HG02610 (cell line): ENCODE data around the gene RHBDF2.
A peak's percentile ranks its signal among the peaks of the same experiment; 100 is the strongest.
"Not testable (repeated sequence)": the region's sequence is repeated elsewhere in the genome, so short reads cannot be mapped to it uniquely, and the experiment has no call there.

Source experiments
- ATAC-seq: cut with Tn5 transposase; IDR thresholded peaks from one replicate; pipeline ENCODE4 v1.9.1; 2021; ENCODE audit warnings: mild to moderate bottlenecking, moderate library complexity; ENCODE audit not compliant: unreplicated experiment

RHBDF2 gene

DNA sequence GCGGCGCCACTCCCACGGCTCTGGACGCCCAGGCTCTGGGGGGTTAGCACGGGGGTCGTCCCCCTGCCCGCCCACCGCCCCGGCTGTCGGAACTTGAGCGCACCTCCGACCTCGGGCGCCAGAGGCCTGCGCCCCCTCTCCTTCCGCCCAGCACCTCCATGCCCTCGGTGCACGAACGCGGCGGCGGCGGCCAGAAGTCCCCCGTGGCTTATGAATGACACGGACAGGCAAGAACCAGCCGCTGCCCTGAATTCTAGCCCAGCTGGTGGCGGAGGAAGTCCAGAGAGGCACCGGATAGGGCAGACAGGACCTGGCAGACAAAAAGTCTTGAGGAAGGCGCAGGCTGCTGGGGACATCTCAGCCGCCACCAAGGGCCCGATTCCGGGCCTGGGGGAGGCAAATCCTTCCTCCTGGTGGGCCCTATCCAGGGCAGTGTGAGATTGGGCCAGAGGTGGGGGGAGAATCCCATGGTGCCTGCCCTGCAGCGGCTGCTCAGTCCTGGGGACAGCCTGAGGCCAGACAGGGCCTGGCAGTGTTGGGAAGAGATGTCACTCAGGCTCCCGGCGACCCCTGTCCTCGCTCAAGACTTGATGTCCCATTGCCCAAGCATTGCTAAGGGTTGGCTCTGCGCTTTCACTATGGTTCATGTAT lies 37.2 kb upstream of the RHBDF2 start:
- no peak for ATAC-seq

DNA sequence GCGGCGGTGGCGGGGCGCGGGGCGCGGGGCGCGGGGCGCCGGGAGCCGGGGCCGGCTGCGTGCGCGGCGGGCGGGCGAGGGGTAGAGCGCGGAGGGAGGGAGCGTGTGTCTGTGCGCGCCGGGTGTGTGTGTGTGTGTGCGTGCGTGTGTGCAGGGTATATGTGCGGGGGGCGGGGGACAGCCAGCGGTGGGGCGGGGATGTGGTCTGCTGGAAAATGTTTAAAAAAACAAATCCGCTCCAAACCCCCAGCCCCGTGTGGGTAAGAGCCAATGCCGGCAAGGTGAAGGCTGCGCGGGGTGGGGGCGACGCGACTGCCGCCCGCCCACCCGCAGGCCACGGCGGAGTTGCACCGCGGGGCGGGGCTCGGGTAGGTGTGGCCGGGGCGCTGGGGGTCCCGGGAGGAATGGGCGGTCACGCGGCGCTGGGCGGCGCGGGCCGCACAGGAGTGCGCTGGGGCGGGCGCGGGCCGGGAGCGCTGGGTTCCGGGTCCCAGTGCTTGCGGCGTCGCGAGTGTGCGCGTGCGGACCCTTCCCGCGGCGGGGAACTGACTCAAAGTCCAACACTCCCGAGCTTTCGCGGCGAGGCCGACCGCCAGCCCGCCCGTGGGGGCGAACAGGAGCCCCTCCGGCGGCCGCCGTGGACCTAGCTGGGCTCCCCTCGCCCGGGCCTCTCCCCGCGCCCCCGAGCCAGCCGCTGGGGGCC lies 36.5 kb upstream of the RHBDF2 start, which contains the start of gene CYGB:
Gene CYGB, minus strand, starts transcription at position 132 of the 703 bp plus-strand sequence. CDS start 167 bp downstream, outside the sequence.
- no peak for ATAC-seq

DNA sequence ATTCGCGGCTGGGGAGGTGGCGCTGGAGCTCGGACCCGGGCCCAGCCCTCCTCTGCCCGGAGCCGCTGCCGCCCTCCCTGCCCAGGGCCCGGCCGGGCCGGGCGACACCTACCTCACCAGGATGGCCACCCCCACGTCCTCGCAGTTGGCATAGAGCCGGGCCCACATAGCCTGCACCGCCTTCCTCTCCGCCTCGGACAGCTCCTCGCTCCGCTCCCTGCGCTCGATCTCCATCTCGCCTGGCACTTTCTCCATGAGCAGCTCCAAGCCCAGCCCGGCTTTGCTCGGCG lies 36.0 kb upstream of the RHBDF2 start:
- ATAC-seq, result no peak

DNA sequence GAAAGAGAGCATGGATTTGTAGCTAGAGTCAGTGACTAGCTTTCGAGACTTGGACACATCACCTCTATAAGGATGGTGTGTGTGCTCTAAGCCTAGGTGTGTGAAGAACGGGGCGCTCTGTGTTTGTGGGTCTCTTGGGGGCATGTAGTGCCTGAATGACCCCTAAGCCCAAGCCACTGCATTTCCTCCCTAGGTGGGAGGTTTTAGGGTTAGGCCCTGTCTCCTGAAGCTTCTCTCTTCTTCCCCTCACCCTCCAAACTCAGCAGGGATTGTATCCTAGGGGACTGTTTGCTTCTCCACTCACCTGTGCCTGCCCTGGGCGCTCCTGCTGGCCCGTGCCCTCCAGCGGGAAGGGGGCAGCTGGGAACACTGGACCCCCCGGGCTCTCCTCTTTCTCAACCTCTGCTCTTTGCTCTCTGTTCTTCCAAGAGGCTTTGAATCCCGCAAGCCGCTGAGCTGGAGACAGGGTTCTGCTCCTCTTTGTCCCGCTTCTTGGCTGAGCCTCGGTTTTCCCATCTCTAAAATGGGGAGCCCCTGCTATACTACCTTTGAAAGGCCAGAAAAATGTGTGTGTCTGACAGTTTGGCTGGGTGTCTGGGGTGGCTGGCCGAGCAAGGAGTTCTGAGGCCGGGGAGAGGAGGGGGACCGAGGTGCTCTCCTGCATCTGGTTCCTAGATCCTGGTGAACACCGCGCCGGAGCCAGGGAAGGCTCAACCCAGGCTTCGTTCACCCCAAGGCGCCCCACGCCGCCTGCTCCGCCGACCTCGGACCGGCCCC lies 35.5 kb upstream of the RHBDF2 start:
- ATAC-seq, result no peak

DNA sequence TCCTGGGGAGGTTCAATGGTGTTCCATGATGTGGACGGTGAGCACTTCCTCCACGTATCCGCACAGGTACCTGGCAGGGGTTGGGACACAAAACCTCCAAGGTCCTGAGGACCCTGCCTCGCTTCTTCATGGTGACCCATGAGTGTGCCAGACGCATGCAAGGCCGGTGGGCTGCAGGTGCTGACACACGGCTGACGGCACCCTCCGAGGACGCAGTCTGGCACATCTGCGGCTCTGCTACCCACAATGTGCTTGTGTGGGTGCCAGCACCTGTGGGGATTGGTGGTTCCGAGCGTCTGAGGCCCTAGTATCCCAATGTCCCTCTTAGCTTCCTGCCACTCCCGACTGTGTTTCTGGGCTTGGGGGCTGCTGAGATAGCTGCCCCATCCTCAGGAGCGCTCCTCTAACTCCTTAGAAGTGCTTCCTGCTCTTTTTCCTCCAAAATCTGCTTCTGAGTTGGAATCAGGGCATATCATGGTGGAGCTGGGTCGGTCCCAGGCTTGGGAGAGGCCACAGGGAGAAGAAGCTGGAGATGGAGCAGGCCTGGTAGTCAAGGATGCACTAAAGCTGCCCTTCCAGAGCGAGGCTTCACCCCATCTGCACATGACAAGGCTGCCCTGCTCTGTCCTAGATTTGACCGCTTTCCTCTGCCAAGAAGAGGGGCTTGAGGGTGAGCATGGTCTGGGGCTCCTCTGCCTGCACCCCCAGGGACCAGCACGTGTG lies 34.7 kb upstream of the RHBDF2 start:
- no peak for ATAC-seq

DNA sequence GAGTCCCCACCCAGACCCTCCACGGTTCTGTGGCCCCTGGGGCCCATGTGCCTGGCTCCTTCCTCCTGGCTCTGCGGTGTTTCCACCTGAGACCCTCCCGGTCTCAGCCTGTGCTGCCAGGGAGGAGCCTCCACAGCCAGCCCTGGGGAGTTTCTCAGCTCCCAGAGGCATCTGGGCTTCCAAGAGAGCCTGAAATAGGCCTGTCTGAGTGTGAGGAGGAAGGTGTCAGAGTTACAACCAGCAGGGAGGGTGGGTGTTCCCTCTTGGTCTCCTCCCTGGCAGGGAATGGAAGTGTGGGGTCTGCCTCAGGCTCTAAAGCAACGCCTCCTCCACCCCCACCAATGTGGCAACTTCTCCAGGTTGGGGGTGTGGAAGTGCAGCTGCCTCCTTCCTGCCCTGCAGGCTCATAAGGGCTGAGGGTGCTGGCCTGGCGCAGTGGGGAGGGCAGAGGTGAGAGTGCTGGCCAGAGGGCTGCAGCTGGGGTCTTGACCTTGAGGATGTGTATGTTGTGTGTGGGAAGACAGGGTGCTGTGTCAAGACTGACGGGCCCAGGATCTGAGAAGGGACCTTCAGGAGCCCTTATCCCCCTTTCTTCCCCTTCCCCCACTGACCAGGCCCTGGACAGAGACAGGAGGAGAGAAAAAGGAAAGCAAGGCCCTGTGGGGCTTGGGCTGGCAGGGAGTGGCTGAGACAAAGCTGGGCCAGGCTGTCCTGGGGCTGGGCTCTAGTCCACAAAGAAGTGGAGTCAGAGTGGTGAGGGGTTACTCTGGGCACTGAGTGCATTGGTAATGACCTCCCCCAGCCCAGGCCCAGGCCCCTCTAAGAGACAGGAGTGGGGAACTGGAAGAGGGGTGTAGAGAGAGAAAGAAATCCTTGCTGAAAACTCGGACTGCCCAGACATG lies 33.9 kb upstream of the RHBDF2 start:
- no peak for ATAC-seq

DNA sequence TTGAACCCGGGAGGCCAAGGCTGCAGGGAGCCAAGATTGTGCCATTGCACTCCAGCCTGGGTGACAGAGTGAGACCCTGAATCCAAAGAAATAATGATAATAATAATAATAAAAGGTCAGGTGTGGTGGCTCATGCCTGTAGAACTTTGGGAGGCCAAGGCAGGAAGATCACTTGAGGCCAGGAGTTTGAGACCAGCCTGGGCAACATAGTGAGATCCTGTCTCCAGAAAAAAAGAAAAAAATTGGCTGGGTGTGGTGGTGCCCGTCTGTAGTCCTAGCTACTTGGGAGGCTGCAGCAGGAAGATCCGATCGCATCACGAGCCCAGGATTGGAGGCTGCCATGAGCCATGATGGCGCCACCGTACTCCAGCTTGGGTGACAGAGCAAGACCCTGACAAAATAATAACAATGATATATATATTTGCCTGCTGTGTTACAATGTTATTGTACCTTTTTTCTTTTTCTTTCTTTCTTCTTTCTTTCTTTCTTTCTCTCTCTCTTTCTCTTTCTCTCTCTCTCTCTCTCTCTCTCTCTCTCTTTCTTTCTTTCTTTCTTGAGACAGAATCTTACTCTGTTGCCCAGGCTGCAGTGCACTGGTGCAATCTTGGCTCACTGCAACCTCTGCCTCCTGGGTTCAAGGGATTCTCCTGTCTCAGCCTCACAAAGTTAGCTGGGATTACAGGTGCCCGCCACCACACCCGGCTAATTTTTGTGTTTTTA lies 32.6 kb upstream of the RHBDF2 start:
- not testable (repeated sequence) for ATAC-seq

DNA sequence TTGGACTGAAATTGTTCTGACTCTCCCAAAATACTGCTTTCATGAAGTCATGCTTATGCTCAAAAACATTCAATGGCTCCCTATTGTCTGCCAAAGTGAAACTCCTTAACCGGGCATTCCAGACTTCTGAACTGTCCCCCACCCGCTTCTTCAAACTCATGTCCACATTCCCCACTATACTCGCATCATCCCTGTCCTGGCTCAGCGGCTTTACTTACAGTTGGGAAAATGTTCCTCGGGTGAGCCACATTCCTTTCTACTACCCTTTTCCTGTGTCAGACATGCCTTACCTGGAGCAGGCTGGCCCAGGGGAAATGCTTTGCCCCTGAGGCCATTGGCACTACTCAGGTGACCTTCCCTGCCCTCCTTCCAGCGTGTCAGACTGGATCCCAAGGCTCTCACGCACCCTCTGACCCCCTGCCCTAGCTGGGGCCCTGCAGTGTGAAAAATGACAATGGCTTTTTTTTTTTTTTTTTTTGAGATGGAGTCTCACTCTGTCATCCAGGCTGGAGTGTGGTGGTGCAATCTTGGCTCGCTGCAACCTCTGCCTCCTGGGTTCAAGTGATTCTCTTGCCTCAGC lies 30.9 kb upstream of the RHBDF2 start:
- no peak for ATAC-seq

DNA sequence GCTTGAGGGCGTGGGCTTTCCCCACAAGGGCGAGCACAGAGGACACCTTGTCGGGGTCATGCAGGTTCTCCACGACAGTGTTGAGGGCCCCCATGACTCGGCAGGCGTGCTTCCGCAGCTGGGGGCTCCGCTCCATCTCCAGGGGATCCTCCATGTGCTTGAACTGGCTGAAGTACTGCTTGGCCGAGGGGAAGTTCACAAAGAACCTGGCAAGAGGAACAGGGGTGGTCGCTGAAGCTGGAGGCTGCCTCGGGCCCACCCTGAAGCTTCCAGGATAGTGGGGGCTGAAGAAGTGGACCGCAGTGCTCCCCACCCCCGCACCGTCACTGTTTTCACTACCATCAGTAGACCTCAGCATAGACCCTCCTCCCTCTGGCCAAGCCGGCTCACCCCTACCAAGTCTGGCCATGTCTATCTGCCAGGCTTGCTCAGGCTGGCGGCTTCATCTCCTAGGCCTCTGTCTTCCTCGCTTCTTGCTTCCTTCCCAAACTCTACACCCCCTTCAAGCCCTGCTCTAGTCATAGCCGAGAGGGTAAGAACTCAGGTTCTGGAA lies 30.3 kb upstream of the RHBDF2 start:
- ATAC-seq, result no peak

DNA sequence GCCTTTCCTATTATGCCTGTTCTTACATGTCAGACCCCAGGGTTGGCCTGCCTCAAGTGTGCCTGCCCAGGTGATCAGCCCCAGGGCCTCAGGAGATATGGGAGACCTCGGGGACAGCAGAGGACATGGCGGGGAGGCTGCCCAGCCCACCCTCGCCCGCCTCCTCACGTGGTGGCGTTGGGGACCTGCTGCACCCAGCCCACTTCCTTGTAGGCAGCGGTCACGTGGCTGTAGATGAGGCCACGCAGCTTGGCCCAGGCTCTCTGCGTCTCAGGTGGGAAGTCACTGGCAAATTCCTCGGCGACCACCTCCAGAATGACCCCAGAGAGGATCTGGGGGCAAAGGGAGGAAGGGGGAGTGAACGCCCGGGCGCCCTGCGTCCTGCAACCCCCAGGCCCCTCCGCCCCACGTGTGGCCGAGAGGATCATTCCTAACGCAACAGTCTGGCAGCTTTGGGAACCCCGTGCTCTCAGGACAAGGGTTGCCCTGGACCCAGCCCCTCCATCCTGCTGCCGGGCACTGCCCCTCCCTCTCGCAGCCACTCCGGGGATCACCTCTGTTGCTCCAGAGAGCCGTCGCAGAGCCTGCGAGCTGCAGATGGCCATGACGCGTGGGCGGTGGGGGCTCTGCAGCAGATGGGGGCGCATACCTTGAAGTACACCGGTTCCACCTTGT lies 29.7 kb upstream of the RHBDF2 start:
- no peak for ATAC-seq

DNA sequence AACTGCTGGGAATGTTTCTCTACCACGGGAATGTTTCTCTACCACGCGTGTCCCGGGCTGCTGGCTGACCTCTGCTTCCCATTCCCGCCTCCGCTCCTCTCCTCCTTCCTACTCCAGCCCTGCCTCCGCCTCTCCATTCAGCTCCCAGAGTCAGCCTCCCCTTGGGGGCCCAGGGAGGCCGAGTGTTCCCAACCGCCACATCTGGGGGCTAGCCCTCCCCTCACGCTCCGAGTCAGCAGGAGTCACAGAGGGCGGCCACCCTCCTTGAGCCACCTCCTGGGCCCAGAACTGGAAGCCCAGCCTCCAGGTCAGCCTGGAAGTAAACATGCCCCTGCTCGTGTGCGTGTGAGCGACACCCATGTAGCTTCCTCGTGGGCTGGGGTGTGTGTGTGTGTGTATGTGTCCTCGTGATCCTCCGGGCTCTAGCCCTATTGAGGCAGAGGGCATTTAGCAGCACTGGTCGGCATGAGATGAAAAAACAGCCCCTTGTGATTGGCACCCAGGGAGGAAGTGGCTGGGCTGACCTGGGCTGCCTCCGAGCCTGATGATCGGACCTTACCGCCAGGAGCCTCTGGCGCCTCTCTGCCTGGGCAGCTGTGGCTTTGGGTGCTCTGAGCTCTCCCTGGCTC lies 29.0 kb upstream of the RHBDF2 start:
- ATAC-seq, result no peak

DNA sequence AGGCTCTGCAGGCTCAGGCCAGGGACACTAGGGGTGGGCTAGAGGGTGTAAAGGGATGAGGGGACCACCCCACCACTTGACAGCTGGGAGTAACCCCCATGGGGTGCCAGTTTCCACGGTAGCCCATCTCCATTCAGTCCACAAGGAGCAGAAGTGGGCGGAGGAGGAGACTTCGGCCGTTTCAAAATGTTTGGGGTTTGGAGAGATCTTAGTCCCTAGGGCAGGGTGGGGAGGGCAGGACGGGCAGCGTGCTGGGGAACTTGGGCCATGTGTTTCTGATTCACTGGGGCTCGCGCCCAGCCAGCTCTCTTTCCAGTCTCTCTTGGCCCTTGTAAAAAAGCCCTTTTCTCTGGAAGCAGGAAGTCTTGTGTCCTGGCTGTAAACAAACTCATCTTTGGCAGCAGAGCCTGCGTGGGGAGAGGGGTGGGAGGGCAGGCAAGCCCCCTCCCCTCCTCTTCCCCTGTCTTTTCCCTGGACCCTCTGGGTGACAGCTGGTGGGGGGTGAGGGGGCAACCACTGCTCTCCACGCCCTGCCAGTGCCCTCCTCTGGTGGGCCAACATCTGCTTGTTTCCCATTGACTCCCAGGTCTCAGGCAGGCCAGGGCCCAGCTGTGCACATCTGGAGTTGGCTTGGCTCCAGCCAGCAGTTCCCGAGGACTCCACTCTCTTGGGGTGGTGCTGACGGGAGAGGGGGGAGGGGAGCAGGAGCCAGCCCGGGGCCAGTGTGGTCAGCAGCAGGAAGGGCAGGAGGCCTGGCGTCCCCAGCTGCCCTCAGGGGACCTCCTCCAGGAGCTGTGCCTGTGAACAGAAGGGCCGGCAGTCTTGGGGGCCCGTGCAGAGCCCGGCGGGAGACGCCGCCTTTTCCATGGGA lies 28.2 kb upstream of the RHBDF2 start:
- no peak for ATAC-seq

DNA sequence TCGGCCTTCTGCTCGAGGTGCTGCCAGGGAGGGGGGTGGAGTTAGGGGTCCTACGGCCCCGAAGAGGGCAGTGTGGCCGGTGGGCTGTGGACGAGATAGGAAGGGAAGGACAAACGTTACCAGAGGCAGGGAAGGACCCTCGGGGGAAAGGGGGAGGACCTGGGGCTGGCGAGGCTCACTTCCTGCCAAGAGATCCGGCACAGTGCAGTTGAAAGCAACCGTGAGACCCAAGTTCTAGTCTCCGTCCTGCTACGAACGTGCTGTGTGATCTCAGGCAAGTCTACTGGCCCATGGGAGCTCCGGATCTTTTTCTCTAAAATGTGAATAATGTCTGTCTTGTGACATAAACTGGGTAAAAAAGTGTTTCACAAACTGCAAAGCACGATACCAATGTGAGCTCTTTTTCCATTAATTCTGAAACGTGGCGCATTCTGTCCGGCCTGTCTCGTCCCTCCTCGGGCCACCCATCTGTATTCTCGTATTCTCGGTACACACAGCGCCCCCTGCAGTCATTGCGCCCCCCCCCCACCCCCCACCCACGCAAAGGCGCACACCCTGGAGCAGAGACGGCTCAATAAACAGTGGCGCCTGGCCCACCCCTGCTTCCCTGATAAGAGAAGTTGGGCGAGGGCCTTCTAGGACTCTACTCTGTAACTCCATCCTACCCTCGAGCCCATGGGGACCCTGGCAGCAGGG lies 27.5 kb upstream of the RHBDF2 start:
- no peak for ATAC-seq

DNA sequence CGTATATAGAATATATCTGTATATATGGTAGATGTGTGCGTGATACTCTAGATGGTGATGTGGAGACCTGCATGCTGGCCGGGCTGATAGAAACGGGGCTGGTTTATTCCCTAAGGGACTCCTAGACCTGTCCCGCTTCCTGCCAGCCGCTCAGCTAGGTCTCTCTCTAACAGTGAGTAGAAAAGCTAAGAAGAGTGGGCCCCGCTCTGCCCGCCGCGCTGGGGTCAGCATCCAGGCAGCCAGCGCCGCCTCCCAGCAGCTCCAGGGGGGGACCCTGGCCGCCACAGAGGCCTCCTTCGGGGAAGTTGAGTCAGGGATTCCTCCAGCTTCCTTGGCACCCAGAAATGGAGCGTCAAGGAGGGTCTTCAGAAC lies 26.9 kb upstream of the RHBDF2 start:
- ATAC-seq, result peak; percentile 27

DNA sequence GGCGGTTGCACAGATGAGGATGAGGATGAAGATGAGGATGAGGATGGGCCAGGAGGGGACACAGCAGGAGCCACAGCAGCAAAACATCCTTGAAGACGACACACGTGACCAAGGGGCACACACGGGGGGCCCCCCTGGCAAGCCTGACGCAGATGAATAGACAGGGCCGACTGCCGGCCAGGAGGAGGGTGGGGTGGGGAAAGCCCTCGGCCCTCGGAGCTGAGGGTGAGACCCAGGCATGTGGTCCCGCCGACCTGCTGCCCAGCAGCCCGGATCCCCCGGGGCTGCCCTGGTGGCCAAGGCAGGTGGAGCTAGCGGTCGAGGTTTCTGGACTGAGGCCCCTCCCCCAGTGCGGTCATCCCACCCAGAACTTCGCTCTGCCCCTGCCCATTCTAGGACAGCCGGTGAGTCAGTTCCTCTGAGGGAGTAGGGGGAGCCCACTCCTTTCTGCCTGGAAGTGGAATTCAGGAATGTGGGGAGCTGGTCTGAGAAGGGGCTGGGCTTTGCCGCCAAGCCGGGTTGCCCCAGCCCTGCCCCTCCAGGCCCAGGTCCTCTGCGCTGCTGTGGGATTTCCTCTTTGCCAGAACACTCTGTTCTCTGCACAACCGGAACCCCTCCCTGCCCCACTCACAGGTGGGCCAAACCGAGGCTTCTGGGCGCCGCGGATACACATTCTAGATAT lies 26.3 kb upstream of the RHBDF2 start:
- peak; percentile 43 for ATAC-seq

DNA sequence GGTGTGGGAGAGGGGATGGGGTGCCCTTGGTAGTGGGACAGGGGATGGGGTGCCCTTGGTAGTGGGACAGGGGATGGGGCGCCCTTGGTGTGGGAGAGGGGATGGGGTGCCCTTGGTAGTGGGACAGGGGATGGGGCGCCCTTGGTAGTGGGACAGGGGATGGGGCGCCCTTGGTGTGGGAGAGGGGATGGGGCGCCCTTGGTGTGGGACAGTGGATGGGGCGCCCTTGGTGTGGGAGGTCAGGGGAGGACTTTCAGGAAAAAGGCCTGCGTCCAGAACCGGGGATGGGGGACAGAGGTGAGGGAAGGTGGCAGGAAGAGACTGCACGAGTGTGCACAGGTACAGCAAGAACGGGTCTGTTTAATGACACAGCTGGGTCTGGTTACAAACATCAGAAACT lies 25.8 kb upstream of the RHBDF2 start:
- ATAC-seq, result not testable (repeated sequence)
